DOHH2 (cell line): ENCODE measurements around the gene DYRK1A.

ENCODE experiments used
- H3F3A ChIP-seq: fragments of 200-600 bp; sonication (generic), shearing (Covaris generic); 2 replicates; pipeline ENCODE4 v1.6.0; 2016; ENCODE audit warnings: antibody characterized with exemption, mild to moderate bottlenecking; ENCODE audit not compliant: control insufficient read depth, insufficient read depth
- H3K27ac ChIP-seq: fragments of 200-600 bp; sonication (generic); 2 replicates; pipeline ENCODE4 v1.5.1; 2014; ENCODE audit warnings: low read depth, mild to moderate bottlenecking, low read length, moderate library complexity
- H3K27me3 ChIP-seq: fragments of 200-600 bp; sonication (generic); 2 replicates; pipeline ENCODE4 v1.6.1; 2014; ENCODE audit warnings: mild to moderate bottlenecking, low read length, mixed read lengths; ENCODE audit not compliant: control insufficient read depth
- H3K36me3 ChIP-seq: fragments of 200-600 bp; sonication (generic); 2 replicates; pipeline ENCODE4 v1.6.1; 2014; ENCODE audit warnings: mild to moderate bottlenecking, low read length, moderate library complexity, mixed read lengths; ENCODE audit not compliant: control insufficient read depth
- H3K4me1 ChIP-seq: fragments of 200-600 bp; sonication (generic); 2 replicates; pipeline ENCODE4 v1.6.1; 2014; ENCODE audit warnings: mild to moderate bottlenecking, low read length, mixed read lengths; ENCODE audit not compliant: control insufficient read depth
- H3K4me2 ChIP-seq: fragments of 200-600 bp; sonication (generic); 2 replicates; pipeline ENCODE4 v1.6.0; 2014; ENCODE audit warnings: mild to moderate bottlenecking, low read length, moderate library complexity
- H3K4me3 ChIP-seq: fragments of 200-600 bp; sonication (generic); 2 replicates; pipeline ENCODE4 v1.5.1; 2014; ENCODE audit warnings: mild to moderate bottlenecking, low read length, mixed read lengths
- H3K79me2 ChIP-seq: fragments of 200-600 bp; sonication (generic); 2 replicates; pipeline ENCODE4 v1.6.1; 2014; ENCODE audit warnings: mild to moderate bottlenecking, low read length, mixed read lengths; ENCODE audit not compliant: control insufficient read depth
- H3K9me2 ChIP-seq: fragments of 200-600 bp; sonication (generic); replicated peaks from 2 replicates; pipeline ENCODE4 v1.6.1; 2014; ENCODE audit warnings: mild to moderate bottlenecking, low read length, mixed read lengths; ENCODE audit not compliant: control insufficient read depth
- H3K9me3 ChIP-seq: fragments of 200-600 bp; sonication (generic); 2 replicates; pipeline ENCODE4 v1.6.1; 2014; ENCODE audit warnings: antibody characterized with exemption, low read length, mixed read lengths; ENCODE audit not compliant: control insufficient read depth, insufficient read depth
- H4K20me1 ChIP-seq: fragments of 200-600 bp; sonication (generic); 2 replicates; pipeline ENCODE4 v1.6.0; 2014; ENCODE audit warnings: low read depth, mild to moderate bottlenecking, antibody characterized with exemption, low read length, moderate library complexity; ENCODE audit not compliant: control insufficient read depth, insufficient read depth
- EZH2phosphoT487 ChIP-seq: fragments of 200-600 bp; sonication (generic); IDR thresholded peaks from 2 replicates; pipeline ENCODE4 v1.6.1; 2017; ENCODE audit warnings: borderline replicate concordance, mild to moderate bottlenecking, antibody characterized with exemption, low read length, moderate library complexity, mixed read lengths
- TF ChIP-seq, protein P1 (sequence below): fragments of 200-600 bp; sonication (generic); IDR thresholded peaks from one replicate; pipeline ENCODE4 v1.5.1; 2014; ENCODE audit warnings: antibody characterized with exemption, mild to moderate bottlenecking, low read depth, low read length; ENCODE audit not compliant: poor library complexity, severe bottlenecking

DYRK1A gene

GRCh38 chr21:37553078-37553481 is 186.5 kb downstream of the DYRK1A start:
- Histone ChIP-seq H3K27ac (no peak overlapping the region), H4K20me1 (no peaks in the 10 kb centered on the region)

GRCh38 chr21:37554661-37555379 is 188.2 kb downstream of the DYRK1A start:
- TF ChIP-seq EZH2phosphoT487, result no peak
- TF ChIP-seq, protein P1, sequence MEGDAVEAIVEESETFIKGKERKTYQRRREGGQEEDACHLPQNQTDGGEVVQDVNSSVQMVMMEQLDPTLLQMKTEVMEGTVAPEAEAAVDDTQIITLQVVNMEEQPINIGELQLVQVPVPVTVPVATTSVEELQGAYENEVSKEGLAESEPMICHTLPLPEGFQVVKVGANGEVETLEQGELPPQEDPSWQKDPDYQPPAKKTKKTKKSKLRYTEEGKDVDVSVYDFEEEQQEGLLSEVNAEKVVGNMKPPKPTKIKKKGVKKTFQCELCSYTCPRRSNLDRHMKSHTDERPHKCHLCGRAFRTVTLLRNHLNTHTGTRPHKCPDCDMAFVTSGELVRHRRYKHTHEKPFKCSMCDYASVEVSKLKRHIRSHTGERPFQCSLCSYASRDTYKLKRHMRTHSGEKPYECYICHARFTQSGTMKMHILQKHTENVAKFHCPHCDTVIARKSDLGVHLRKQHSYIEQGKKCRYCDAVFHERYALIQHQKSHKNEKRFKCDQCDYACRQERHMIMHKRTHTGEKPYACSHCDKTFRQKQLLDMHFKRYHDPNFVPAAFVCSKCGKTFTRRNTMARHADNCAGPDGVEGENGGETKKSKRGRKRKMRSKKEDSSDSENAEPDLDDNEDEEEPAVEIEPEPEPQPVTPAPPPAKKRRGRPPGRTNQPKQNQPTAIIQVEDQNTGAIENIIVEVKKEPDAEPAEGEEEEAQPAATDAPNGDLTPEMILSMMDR, result no peak
- Histone ChIP-seq H3K79me2 (no peaks in the 10 kb centered on the region), H3K4me2 (no peak overlapping the region), H3K4me1 (peaks cover 6% of the 10 kb centered on the region), H3K27me3 (no peaks in the 10 kb centered on the region), H3F3A (no peaks in the 10 kb centered on the region), H4K20me1 (no peaks in the 10 kb centered on the region), H3K36me3 (no peaks in the 10 kb centered on the region), H3K4me3 (no peak overlapping the region), H3K27ac (no peak overlapping the region), H3K9me2 (no peaks in the 10 kb centered on the region), H3K9me3 (no peaks in the 10 kb centered on the region)

More at GRCh38 chr21:37553078-37553481, 186.5 kb downstream of the DYRK1A start:
- no peaks in the 10 kb centered on the region for H3K9me3 ChIP-seq
- H3K4me3 ChIP-seq, result no peak overlapping the region
- H3K27me3 ChIP-seq, result peaks cover 4% of the 10 kb centered on the region; the same call in 1 of the 2 replicates
- TF ChIP-seq, protein P1, result no peak
- no peak for TF ChIP-seq EZH2phosphoT487
- H3K4me1 ChIP-seq, result peaks cover 6% of the 10 kb centered on the region
- no peaks in the 10 kb centered on the region for H3K79me2 ChIP-seq
- no peaks in the 10 kb centered on the region for H3K9me2 ChIP-seq
- H3F3A ChIP-seq, result no peaks in the 10 kb centered on the region
- no peak overlapping the region for H3K4me2 ChIP-seq
- no peaks in the 10 kb centered on the region for H3K36me3 ChIP-seq

DNA sequence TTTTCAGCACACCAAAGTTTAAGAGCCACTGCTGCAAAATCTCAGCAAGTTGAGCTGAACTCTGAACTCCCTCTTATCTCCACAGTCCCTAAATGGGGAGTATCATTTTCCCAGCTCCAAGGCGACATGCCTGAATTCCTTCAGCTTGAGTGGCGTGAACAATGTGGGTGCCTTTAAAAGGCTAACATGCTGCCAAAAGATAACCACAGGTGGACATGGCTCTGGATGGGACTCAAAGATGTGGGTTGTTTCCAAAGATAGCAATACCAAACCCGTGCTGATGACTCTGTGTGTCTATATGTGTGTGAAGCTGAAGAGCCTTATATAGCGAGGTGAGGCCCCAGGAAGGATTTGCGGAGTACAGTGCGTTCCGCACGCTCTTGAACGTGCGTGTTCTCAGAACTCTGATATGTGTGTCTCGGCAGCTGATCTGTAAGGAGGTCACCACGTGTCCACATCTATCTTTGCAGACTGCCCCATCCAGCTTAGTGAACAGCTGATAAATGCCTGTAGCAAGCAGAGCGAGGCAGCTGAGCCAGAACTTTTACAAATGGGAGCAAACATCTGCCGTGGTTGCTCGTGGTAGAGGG is 189.2 kb downstream of the DYRK1A start:
- no peak overlapping the region for H3K27ac ChIP-seq
- no peaks in the 10 kb centered on the region for H4K20me1 ChIP-seq
- TF ChIP-seq, protein P1, result no peak
- no peak for TF ChIP-seq EZH2phosphoT487

More for the DNA sequence above, 189.2 kb downstream of the DYRK1A start:
- H3K27me3 ChIP-seq, result no peaks in the 10 kb centered on the region
- H3K9me3 ChIP-seq, result no peaks in the 10 kb centered on the region
- H3K36me3 ChIP-seq, result no peaks in the 10 kb centered on the region
- H3K79me2 ChIP-seq, result no peaks in the 10 kb centered on the region
- no peak overlapping the region for H3K4me3 ChIP-seq
- H3K4me2 ChIP-seq, result no peak overlapping the region
- H3K9me2 ChIP-seq, result no peaks in the 10 kb centered on the region
- H3K4me1 ChIP-seq, result peaks cover 6% of the 10 kb centered on the region
- no peaks in the 10 kb centered on the region for H3F3A ChIP-seq
